H1 (cell line): ENCODE data around the gene NBEA. TPM values are rescaled to one million over a fixed set of nuclear protein-coding genes. Genes with fewer than 3 reads are reported as not detected.

Experiments
- CTCF ChIA-PET: fragments of 300-600 bp; sonication (Branson Sonifier 250); formaldehyde crosslinking; loops from one replicate; lab custom pipeline; 2021; ENCODE audit not compliant: partially characterized antibody; lab: Charles Lee
- POLR2A ChIA-PET: fragments of 300-600 bp; sonication (Branson Sonifier 250); formaldehyde crosslinking; loops from one replicate; lab custom pipeline; 2021; ENCODE audit warnings: inconsistent platforms; ENCODE audit not compliant: partially characterized antibody; lab: Charles Lee
- DNase-seq, 2 experiments: peaks; one replicate each; pipeline versions ENCODE4 v3.0.0 to v3.0.0-alpha.2; 2010 to 2022; ENCODE audit warnings: low spot score in 2 of 2, low read depth in 1 of 2, mixed read lengths in 1 of 2
- FAIRE-seq: peaks from 2 replicates; lab custom pipeline; 2011; peaks lifted over from hg19 to GRCh38; lab: Jason Lieb, UNC
- H2AFZ ChIP-seq: 2 replicates; pipeline ENCODE4 v1.8.1; 2012; ENCODE audit warnings: low read length, inconsistent platforms
- H2AK5ac ChIP-seq: 2 replicates; pipeline ENCODE4 v1.6.1; 2013; ENCODE audit warnings: low read depth, low read length
- H2BK120ac ChIP-seq: replicated peaks from 2 replicates; pipeline ENCODE3; 2013; ENCODE audit warnings: low read depth, low read length, inconsistent platforms
- H2BK12ac ChIP-seq: 2 replicates; pipeline ENCODE4 v1.6.1; 2013; ENCODE audit warnings: low read depth, low read length
- H2BK15ac ChIP-seq: 2 replicates; pipeline ENCODE4 v1.6.1; 2013; ENCODE audit warnings: low read length
- H2BK20ac ChIP-seq: 2 replicates; pipeline ENCODE4 v1.6.1; 2013; ENCODE audit warnings: low read length
- H2BK5ac ChIP-seq: 2 replicates; pipeline ENCODE4 v1.6.1; 2013; ENCODE audit warnings: low read depth, low read length
- H3K14ac ChIP-seq: 2 replicates; pipeline ENCODE4 v1.6.1; 2013; ENCODE audit warnings: inconsistent platforms; ENCODE audit not compliant: insufficient read length
- H3K18ac ChIP-seq: 2 replicates; pipeline ENCODE4 v1.6.1; 2013; ENCODE audit warnings: low read length; ENCODE audit errors: extremely low read depth
- H3K23ac ChIP-seq: 2 replicates; pipeline ENCODE4 v1.6.1; 2013; ENCODE audit warnings: inconsistent platforms; ENCODE audit not compliant: insufficient read length
- H3K23me2 ChIP-seq: 2 replicates; pipeline ENCODE4 v1.6.1; 2013; ENCODE audit warnings: low read depth, low read length
- H3K27ac ChIP-seq: 2 replicates; pipeline ENCODE4 v1.6.1; 2011; ENCODE audit warnings: low read depth, low read length, inconsistent platforms
- H3K27me3 ChIP-seq, 4 experiments: replicated peaks in 1 of 4; 1 replicate in 1 of 4; 2 replicates in 3 of 4; pipeline versions ENCODE4 v1.6.1 to v1.8.1; 2011 to 2013; ENCODE audit warnings: low read length in 3 of 4, mild to moderate bottlenecking in 3 of 4, inconsistent platforms in 2 of 4, mixed read lengths in 2 of 4, moderate library complexity in 1 of 4; ENCODE audit not compliant: control insufficient read depth in 3 of 4, insufficient read depth in 3 of 4; ENCODE audit errors: extremely low read depth in 1 of 4
- H3K36me3 ChIP-seq, 4 experiments: 2 replicates each; pipeline versions ENCODE4 v1.6.1 to v1.8.1; 2011 to 2013; ENCODE audit warnings: mild to moderate bottlenecking in 4 of 4, low read length in 3 of 4, moderate library complexity in 2 of 4, control low read depth in 1 of 4, inconsistent platforms in 1 of 4; ENCODE audit not compliant: insufficient read depth in 4 of 4, control insufficient read depth in 2 of 4
- H3K4ac ChIP-seq: replicated peaks from 2 replicates; pipeline ENCODE3; 2013; ENCODE audit warnings: low read length, low read depth, mixed read lengths, inconsistent platforms; ENCODE audit not compliant: insufficient read length
- H3K4me1 ChIP-seq, 4 experiments: replicated peaks in 1 of 4; 1 replicate in 1 of 4; 2 replicates in 3 of 4; pipeline versions ENCODE4 v1.6.1 to v1.8.1; 2011 to 2013; ENCODE audit warnings: low read length in 3 of 4, inconsistent platforms in 2 of 4, mixed read lengths in 1 of 4; ENCODE audit not compliant: insufficient read depth in 4 of 4, control insufficient read depth in 3 of 4
- H3K4me2 ChIP-seq, 2 experiments: 2 replicates each; pipeline versions ENCODE4 v1.6.1 to v1.8.1; 2011 to 2013; ENCODE audit warnings: low read depth in 2 of 2, low read length in 2 of 2, control low read depth in 1 of 2, inconsistent platforms in 1 of 2, mild to moderate bottlenecking in 1 of 2; ENCODE audit not compliant: insufficient read depth in 1 of 2
- H3K4me3 ChIP-seq, 4 experiments: fragments of 200-600, 300-600 bp in 1 of 4; sonication (generic), shearing (Covaris generic), sonication (Bioruptor Twin) in 1 of 4; 2 replicates each; pipeline versions ENCODE4 v1.5.1 to v1.8.1; 2011 to 2016; ENCODE audit warnings: low read length in 4 of 4, low read depth in 3 of 4, control low read depth in 2 of 4, inconsistent platforms in 2 of 4, mild to moderate bottlenecking in 2 of 4, mixed read lengths in 1 of 4, moderate library complexity in 1 of 4; ENCODE audit not compliant: insufficient read depth in 2 of 4; ENCODE audit errors: extremely low read depth in 1 of 4
- H3K56ac ChIP-seq: replicated peaks from 2 replicates; pipeline ENCODE3; 2013; ENCODE audit warnings: low read depth, mild to moderate bottlenecking, mixed read lengths, low read length, inconsistent platforms; ENCODE audit not compliant: insufficient read length
- H3K79me1 ChIP-seq: 2 replicates; pipeline ENCODE4 v1.6.1; 2013; ENCODE audit warnings: low read depth, low read length, control low read depth
- H3K79me2 ChIP-seq, 2 experiments: 2 replicates each; pipeline versions ENCODE4 v1.6.1 to v1.8.1; 2012 to 2013; ENCODE audit warnings: low read length in 2 of 2, mild to moderate bottlenecking in 2 of 2, inconsistent platforms in 1 of 2; ENCODE audit not compliant: insufficient read depth in 2 of 2, control insufficient read depth in 1 of 2
- H3K9ac ChIP-seq, 4 experiments: replicated peaks in 1 of 4; 1 replicate in 1 of 4; 2 replicates in 3 of 4; pipeline versions ENCODE4 v1.6.1 to v1.8.1; 2011 to 2013; ENCODE audit warnings: low read depth in 3 of 4, low read length in 3 of 4, control low read depth in 2 of 4, mild to moderate bottlenecking in 2 of 4, moderate library complexity in 2 of 4, inconsistent platforms in 1 of 4; ENCODE audit errors: extremely low read depth in 1 of 4
- H3K9me3 ChIP-seq, 2 experiments: 2 replicates each; pipeline versions ENCODE4 v1.6.1 to v1.8.1; 2012 to 2013; ENCODE audit warnings: mild to moderate bottlenecking in 2 of 2, moderate library complexity in 2 of 2, control low read depth in 1 of 2, inconsistent platforms in 1 of 2, low read depth in 1 of 2, low read length in 1 of 2, mixed read lengths in 1 of 2; ENCODE audit not compliant: insufficient read depth in 2 of 2
- H4K20me1 ChIP-seq, 2 experiments: replicated peaks in 1 of 2; 2 replicates each; pipeline versions ENCODE3 to v1.8.1; 2011 to 2013; ENCODE audit warnings: inconsistent platforms in 2 of 2, low read length in 2 of 2, mild to moderate bottlenecking in 1 of 2; ENCODE audit not compliant: insufficient read depth in 2 of 2, control insufficient read depth in 1 of 2
- H4K5ac ChIP-seq: 2 replicates; pipeline ENCODE4 v1.6.1; 2013; ENCODE audit warnings: low read length, low read depth, mixed read lengths, inconsistent platforms; ENCODE audit not compliant: insufficient read length
- H4K8ac ChIP-seq: 2 replicates; pipeline ENCODE4 v1.8.0; 2013; ENCODE audit warnings: mild to moderate bottlenecking, moderate library complexity, low read length, inconsistent platforms; ENCODE audit not compliant: insufficient read depth; ENCODE audit errors: extremely low read depth
- H4K91ac ChIP-seq: replicated peaks from 2 replicates; pipeline ENCODE3; 2013; ENCODE audit warnings: low read length, mixed read lengths, inconsistent platforms; ENCODE audit not compliant: insufficient read length
- CBX8 ChIP-seq: fragments of 300-800, 300-1000 bp; sonication (generic); IDR thresholded peaks from 2 replicates; pipeline ENCODE4 v1.7.1; 2016; ENCODE audit warnings: low read depth, low read length, borderline replicate concordance
- CTCF ChIP-seq, 3 experiments: IDR thresholded peaks; 1 replicate in 2 of 3; 2 replicates in 1 of 3; pipeline versions ENCODE4 v1.5.1 to v1.6.1; 2011; ENCODE audit warnings: low read length in 3 of 3, mild to moderate bottlenecking in 3 of 3, inconsistent platforms in 2 of 3, low read depth in 1 of 3, moderate library complexity in 1 of 3; ENCODE audit not compliant: insufficient read depth in 1 of 3; ENCODE audit errors: control extremely low read depth in 1 of 3
- RNF2 ChIP-seq: fragments of 200-900, 300-1000 bp; sonication (generic); IDR thresholded peaks from 2 replicates; pipeline ENCODE4 v1.7.1; 2016; ENCODE audit warnings: borderline replicate concordance, low read depth, mild to moderate bottlenecking, antibody characterized with exemption, low read length; ENCODE audit not compliant: poor library complexity, severe bottlenecking; ENCODE audit errors: missing control alignments
- SP1 ChIP-seq: IDR thresholded peaks from 2 replicates; pipeline ENCODE4 v1.6.1; 2011; ENCODE audit warnings: low read depth, low read length
- TCF12 ChIP-seq: IDR thresholded peaks from 2 replicates; pipeline ENCODE4 v1.6.1; 2011; ENCODE audit warnings: low read depth, mild to moderate bottlenecking, low read length
- WGBS, 2 experiments: shearing (Covaris generic) in 1 of 2; methylation state at CpG; one replicate each; pipeline versions ENCODE4 v1.1.6 to v1.1.7; 2013 to 2015; ENCODE audit warnings: low lambda C conversion rate in 2 of 2, mixed read lengths in 2 of 2, inconsistent platforms in 1 of 2, low coverage in 1 of 2, missing lambda C conversion rate in 1 of 2; ENCODE audit not compliant: insufficient replicate concordance in 2 of 2, insufficient coverage in 1 of 2, insufficient read length in 1 of 2; ENCODE audit errors: extremely low coverage in 1 of 2, missing lambda C conversion rate in 1 of 2; 5-methylcytosine and 5-hydroxymethylcytosine counted together
- polyA plus RNA-seq, 7 experiments: library from polyadenylated mRNA; depleted of rRNA in 3 of 7; stranded (reverse) in 5 of 7; unstranded in 2 of 7; fragments of >200 nt in 5 of 7; fragments of 200-250 nt in 2 of 7; gene quantifications; 1 replicate in 5 of 7; 2 replicates in 1 of 7; 4 replicates in 1 of 7; pipeline versions ENCODE4 v1.2.1 to v1.2.3, GENCODE V29; 2011 to 2013; ENCODE audit warnings: missing spikeins in 2 of 7, mixed read lengths in 2 of 7
- total RNA-seq: library from RNA; stranded (reverse); fragmentation: NEBNext Ultra II Directional; extraction: Animal tissue kit (Norgen Biotek cat#: 25700); gene quantifications from 2 replicates; pipeline ENCODE4 v1.2.1, GENCODE V29; 2021
- TF ChIP-seq, protein P1 (sequence below): IDR thresholded peaks from 2 replicates; pipeline ENCODE4 v1.6.1; 2012; ENCODE audit warnings: inconsistent platforms

Gene NBEA
- total and polyA plus RNA-seq, 2 of the 8 experiments (the other 6 are each of a cell fraction or from before 2014, with no cell fraction given), result 14.2 to 21.5 TPM

GRCh38 chr13:35474496-35475211 lies 532.6 kb downstream of the NBEA start:
- TF ChIP-seq, protein P1, sequence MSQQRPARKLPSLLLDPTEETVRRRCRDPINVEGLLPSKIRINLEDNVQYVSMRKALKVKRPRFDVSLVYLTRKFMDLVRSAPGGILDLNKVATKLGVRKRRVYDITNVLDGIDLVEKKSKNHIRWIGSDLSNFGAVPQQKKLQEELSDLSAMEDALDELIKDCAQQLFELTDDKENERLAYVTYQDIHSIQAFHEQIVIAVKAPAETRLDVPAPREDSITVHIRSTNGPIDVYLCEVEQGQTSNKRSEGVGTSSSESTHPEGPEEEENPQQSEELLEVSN, result 0 out of 2 replicates have a peak, but pooled peaks have one; percentile 8
- no peak for TF ChIP-seq CTCF (IDR thresholded peaks at IDR 0.05; ENCODE audit: control extremely low read depth in 1 of 3, insufficient read depth in 1 of 3, low read depth in 1 of 3, low read length in 3 of 3)
- TF ChIP-seq TCF12, result 0 out of 2 replicates have a peak, but pooled peaks have one; percentile 14
- peak; percentile 63; the same call in 1 of the 2 replicates for TF ChIP-seq CBX8
- peak; percentile 82 for TF ChIP-seq RNF2
- peak; percentile 14; the same call in 1 of the 2 replicates for TF ChIP-seq SP1
- TF ChIP-seq, all 59 proteins: peak for 5
- peaks cover 47 to 85% (median 66%) of the 10 kb centered on the region in 4 experiments for H3K27me3 ChIP-seq
- no peak overlapping the region for H3K56ac ChIP-seq
- no peak overlapping the region for H2BK5ac ChIP-seq
- peaks cover 26% of the 10 kb centered on the region for H3K23me2 ChIP-seq
- H2BK120ac ChIP-seq, result no peak overlapping the region
- H3K27ac ChIP-seq, result no peak overlapping the region
- no peaks in the 10 kb centered on the region for H3K9me3 ChIP-seq
- no peak overlapping the region for H3K14ac ChIP-seq
- no peaks in the 10 kb centered on the region for H3K79me2 ChIP-seq
- H4K5ac ChIP-seq, result no peak overlapping the region
- ChIA-PET POLR2A (interaction anchor here (0.6 kb wide), 1 partner anchor 428 kb away, joined by 3 read pairs; no protein-coding TSS in a partner anchor), CTCF (no interaction called here)
- H3K9ac ChIP-seq, result no peak overlapping the region
- H3K4me3 ChIP-seq, result peak overlapping the region; percentile 41 to 63 (median 48); a peak in 6 of 8 replicates
- H3K36me3 ChIP-seq, result no peaks in the 10 kb centered on the region
- H3K4me2 ChIP-seq, result peak overlapping the region; percentile 92 to 93
- no peak overlapping the region for H2AK5ac ChIP-seq
- no peaks in the 10 kb centered on the region for H3K79me1 ChIP-seq
- H2BK20ac ChIP-seq, result no peak overlapping the region
- no peak overlapping the region for H4K8ac ChIP-seq
- no peak overlapping the region for H2BK12ac ChIP-seq
- 4% methylated on average over 17 of the region's 17 CpGs; no CpG with 5 or more reads in 1 of the 2 experiments for WGBS, 2 experiments
- DNase-seq, result no peak
- no peak for FAIRE-seq
- no peak overlapping the region for H2BK15ac ChIP-seq
- H4K91ac ChIP-seq, result no peak overlapping the region
- peaks cover 13 to 41% (median 28%) of the 10 kb centered on the region in 4 experiments for H3K4me1 ChIP-seq
- peaks cover 22 to 37% of the 10 kb centered on the region in 2 experiments for H4K20me1 ChIP-seq
- H3K23ac ChIP-seq, result no peak overlapping the region
- H3K18ac ChIP-seq, result no peak overlapping the region
- no peak overlapping the region for H2AFZ ChIP-seq
- no peak overlapping the region for H3K4ac ChIP-seq
